Adipocyte (in vitro differentiated cells): Measurements from ENCODE around the gene CERK.

ENCODE experiments used
- DNase-seq: peaks from one replicate; pipeline ENCODE4 v3.0.0-alpha.2; 2015; ENCODE audit warnings: low read depth
- H3K27me3 ChIP-seq: replicated peaks from 2 replicates; pipeline ENCODE4 v1.7.0; 2013; ENCODE audit warnings: mild to moderate bottlenecking, low read length, moderate library complexity; ENCODE audit not compliant: control insufficient read depth, insufficient read depth
- H3K36me3 ChIP-seq: 2 replicates; pipeline ENCODE4 v1.7.0; 2013; ENCODE audit warnings: low read length, mild to moderate bottlenecking, moderate library complexity; ENCODE audit not compliant: control insufficient read depth, insufficient read depth, severe bottlenecking
- H3K4me1 ChIP-seq: 2 replicates; pipeline ENCODE4 v1.7.0; 2013; ENCODE audit warnings: mild to moderate bottlenecking, low read length, moderate library complexity; ENCODE audit not compliant: control insufficient read depth, insufficient read depth
- H3K4me3 ChIP-seq: 2 replicates; pipeline ENCODE4 v1.7.0; 2013; ENCODE audit warnings: mild to moderate bottlenecking, low read length, moderate library complexity
- H3K9ac ChIP-seq: 2 replicates; pipeline ENCODE4 v1.7.0; 2013; ENCODE audit warnings: mild to moderate bottlenecking, low read length, moderate library complexity
- H3K9me3 ChIP-seq: 2 replicates; pipeline ENCODE4 v1.7.0; 2013; ENCODE audit warnings: mild to moderate bottlenecking, low read length, moderate library complexity; ENCODE audit not compliant: control insufficient read depth

Gene CERK

DNA sequence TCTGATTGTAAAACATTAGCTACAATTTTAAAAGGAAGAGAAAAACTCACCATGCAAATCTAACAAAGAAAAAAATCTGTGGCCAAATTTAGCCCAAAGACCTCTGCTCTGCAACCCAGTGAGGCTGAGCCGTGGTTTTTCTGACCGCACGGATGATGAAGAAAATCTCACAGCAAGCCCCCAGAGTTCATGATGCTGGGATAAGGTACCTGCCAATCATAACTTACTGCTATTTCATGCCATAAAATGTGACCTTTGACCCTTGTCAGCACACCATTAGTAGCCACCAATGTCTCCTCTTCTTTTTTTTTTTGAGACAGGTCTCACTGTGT is 11.1 kb downstream of the CERK start:
- H3K27me3 ChIP-seq: no peaks in the 10 kb centered on the region
- no peaks in the 10 kb centered on the region for H3K9me3 ChIP-seq
- H3K4me1 ChIP-seq: peaks cover 9% of the 10 kb centered on the region
- no peak overlapping the region for H3K9ac ChIP-seq
- DNase-seq: no peak
- H3K36me3 ChIP-seq: no peaks in the 10 kb centered on the region
- H3K4me3 ChIP-seq: no peak overlapping the region

- H3K9ac ChIP-seq: no peak overlapping the region
- no peaks in the 10 kb centered on the region for H3K36me3 ChIP-seq
- H3K9me3 ChIP-seq: no peaks in the 10 kb centered on the region
- no peaks in the 10 kb centered on the region for H3K27me3 ChIP-seq
- H3K4me1 ChIP-seq: peaks cover 9% of the 10 kb centered on the region
- peak; percentile 50 for DNase-seq
- H3K4me3 ChIP-seq: no peak overlapping the region
These were observed 11.7 kb downstream of the CERK start for GRCh38 chr22:46726066-46726985.

- Histone ChIP-seq H3K9me3 (no peaks in the 10 kb centered on the region), H3K4me3 (no peak overlapping the region), H3K4me1 (peaks cover 9% of the 10 kb centered on the region), H3K9ac (no peak overlapping the region), H3K36me3 (peaks cover 3% of the 10 kb centered on the region), H3K27me3 (no peaks in the 10 kb centered on the region)
- DNase-seq: no peak
These were observed 13.0 kb downstream of the CERK start for GRCh38 chr22:46725096-46725495.

DNA sequence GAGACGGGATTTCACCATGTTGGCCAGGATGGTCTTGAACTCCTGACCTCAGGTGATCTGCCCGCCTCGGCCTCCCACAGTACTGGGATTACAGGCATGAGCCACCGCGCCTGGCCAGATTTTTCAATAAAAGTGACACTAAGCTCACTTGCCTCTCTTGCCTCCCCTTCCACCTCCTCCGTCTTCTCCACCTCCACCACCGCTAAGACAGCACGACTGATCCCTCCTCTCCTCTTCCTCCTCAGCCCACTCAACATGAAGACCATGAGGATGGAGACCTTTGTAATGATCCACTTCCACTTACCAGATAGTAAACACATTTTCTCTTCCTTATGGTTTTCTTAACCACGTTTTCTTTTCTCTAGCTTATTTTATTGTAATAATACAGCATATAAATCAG is 14.2 kb downstream of the CERK start:
- Histone ChIP-seq H3K27me3 (no peaks in the 10 kb centered on the region), H3K4me1 (peaks cover 9% of the 10 kb centered on the region), H3K4me3 (no peak overlapping the region), H3K36me3 (peaks cover 16% of the 10 kb centered on the region), H3K9me3 (no peaks in the 10 kb centered on the region), H3K9ac (no peak overlapping the region)
- DNase-seq: no peak

- Histone ChIP-seq H3K27me3 (no peaks in the 10 kb centered on the region), H3K9ac (no peak overlapping the region)
These were observed 16.5 kb downstream of the CERK start for GRCh38 chr22:46721501-46722085.

DNA sequence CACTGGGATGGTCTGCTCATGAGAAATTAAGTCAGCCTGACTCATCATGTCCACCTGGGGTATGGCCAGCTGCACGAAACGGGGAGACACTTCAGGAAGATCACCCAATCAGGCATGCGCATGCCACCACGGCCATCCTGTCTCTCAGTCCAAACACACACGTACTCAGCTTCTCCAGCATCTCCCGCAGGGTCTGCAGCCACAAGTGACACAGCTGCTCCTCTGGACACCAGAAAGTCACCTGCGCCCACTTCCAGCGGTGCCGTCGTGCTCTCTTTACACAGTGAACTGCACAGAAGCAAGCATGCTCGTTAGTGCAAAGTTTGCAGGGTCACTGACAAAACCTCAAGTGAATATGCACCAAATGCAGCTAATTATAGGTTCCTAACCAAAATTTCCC is 18.1 kb downstream of the CERK start:
- no peak overlapping the region for H3K4me3 ChIP-seq
- no peaks in the 10 kb centered on the region for H3K9me3 ChIP-seq
- H3K27me3 ChIP-seq: no peaks in the 10 kb centered on the region
- peaks cover 32% of the 10 kb centered on the region for H3K36me3 ChIP-seq
- no peak for DNase-seq
- H3K9ac ChIP-seq: no peak overlapping the region
- peaks cover under 1% of the 10 kb centered on the region for H3K4me1 ChIP-seq

More at GRCh38 chr22:46721501-46722085, 16.5 kb downstream of the CERK start:
- DNase-seq: no peak
- no peak overlapping the region for H3K4me3 ChIP-seq
- peaks cover 5% of the 10 kb centered on the region for H3K4me1 ChIP-seq
- H3K36me3 ChIP-seq: peaks cover 32% of the 10 kb centered on the region
- H3K9me3 ChIP-seq: no peaks in the 10 kb centered on the region

DNA sequence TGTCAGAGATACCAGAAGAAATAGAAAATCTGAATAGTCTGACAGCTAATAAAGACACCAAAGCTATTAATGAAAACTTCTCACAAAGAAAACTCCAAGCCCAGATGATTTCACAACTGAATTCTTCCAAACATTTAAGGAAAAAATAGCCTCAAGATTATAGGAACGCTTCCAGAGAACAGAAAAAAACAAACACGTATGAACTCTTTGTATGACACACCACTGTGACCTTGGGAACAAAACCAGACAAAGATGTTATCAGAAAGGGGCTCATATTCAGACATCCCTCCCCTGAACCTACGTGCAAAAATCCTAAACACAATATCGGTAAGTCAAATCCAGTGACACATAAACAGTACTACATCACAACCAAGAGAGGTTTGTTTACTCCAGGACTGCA is 23.5 kb downstream of the CERK start:
- Histone ChIP-seq H3K4me3 (no peak overlapping the region), H3K36me3 (peaks cover 48% of the 10 kb centered on the region), H3K4me1 (peaks cover 11% of the 10 kb centered on the region), H3K27me3 (no peaks in the 10 kb centered on the region), H3K9me3 (no peaks in the 10 kb centered on the region), H3K9ac (no peak overlapping the region)
- peak; percentile 71 for DNase-seq

GRCh38 chr22:46712288-46712687 is 25.8 kb downstream of the CERK start:
- Histone ChIP-seq H3K4me1 (peaks cover 11% of the 10 kb centered on the region), H3K36me3 (peaks cover 52% of the 10 kb centered on the region), H3K9me3 (no peaks in the 10 kb centered on the region), H3K27me3 (no peaks in the 10 kb centered on the region), H3K4me3 (no peak overlapping the region), H3K9ac (no peak overlapping the region)
- DNase-seq: no peak

GRCh38 chr22:46710806-46711205 is 27.2 kb downstream of the CERK start:
- Histone ChIP-seq H3K36me3 (peaks cover 62% of the 10 kb centered on the region), H3K9ac (no peak overlapping the region), H3K27me3 (no peaks in the 10 kb centered on the region), H3K4me1 (peaks cover 11% of the 10 kb centered on the region), H3K9me3 (no peaks in the 10 kb centered on the region), H3K4me3 (no peak overlapping the region)
- DNase-seq: no peak

- H3K27me3 ChIP-seq: no peaks in the 10 kb centered on the region
- H3K4me3 ChIP-seq: no peak overlapping the region
- H3K36me3 ChIP-seq: peaks cover 70% of the 10 kb centered on the region
- no peak overlapping the region for H3K9ac ChIP-seq
- no peak for DNase-seq
- no peaks in the 10 kb centered on the region for H3K4me1 ChIP-seq
- no peaks in the 10 kb centered on the region for H3K9me3 ChIP-seq
These were observed 29.2 kb downstream of the CERK start for GRCh38 chr22:46708766-46709330.

- no peak for DNase-seq
- Histone ChIP-seq H3K36me3 (peaks cover 74% of the 10 kb centered on the region), H3K9me3 (no peaks in the 10 kb centered on the region), H3K4me1 (no peaks in the 10 kb centered on the region), H3K27me3 (no peaks in the 10 kb centered on the region), H3K4me3 (no peak overlapping the region), H3K9ac (no peak overlapping the region)
These were observed 30.1 kb downstream of the CERK start for GRCh38 chr22:46707827-46708570.
